Heart left ventricle (tissue), 13 donors: ENCODE results near the gene CACNA1G.

Source experiments
- POLR2A ChIP-seq, 2 donors: fragments of 450-650 bp; IDR thresholded peaks; one replicate each; pipeline ENCODE4 v1.6.1; 2017; ENCODE audit warnings: antibody characterized with exemption in 2 of 2, mild to moderate bottlenecking in 2 of 2, moderate library complexity in 2 of 2
- TF ChIP-seq, protein P1 (sequence below), 12 donors: fragments of 200-600 bp; sonication (generic) in 4 of 12; IDR thresholded peaks; one replicate each; pipeline versions ENCODE4 v1.5.0 to v1.8.0; 2018 to 2022; ENCODE audit warnings: antibody characterized with exemption in 12 of 12, mild to moderate bottlenecking in 5 of 12
- donor health status: ischemic (EF 13 %, LVEDD 7.1; RV severe dilation, severe dysfunction).
- donor health status: DM: no; HTN: yes; CAD: no.
- donor health status: DM: no; HTN: no; CAD: no.
- donor health status: ischemic (EF 25% LVEDD 6.9; RV normal size, moderate dysfunction).
- donor health status: ischemic (EF 25% LVEDD 5.7; RV mildly dilated, moderate dysfunction).
- donor health status: ischemic (EF 35%, LVEDD 5.7; RV mildly dilated, moderate dysfunction).
- donor health status: nonischemic (EF 11% LVEDD 7.7; RV severe dilation, severe dysfunction).
- donor health status: DM: yes; HTN: yes; CAD: no.
- donor health status: PGD.
- donor health status: ischemic (EF 29% LVEDD 5.4; RV normal size, mild dysfunction).
- donor health status: nonischemic (EF 23%, LVEDD 6.1; RV moderate dilation, normal function).

DNA sequence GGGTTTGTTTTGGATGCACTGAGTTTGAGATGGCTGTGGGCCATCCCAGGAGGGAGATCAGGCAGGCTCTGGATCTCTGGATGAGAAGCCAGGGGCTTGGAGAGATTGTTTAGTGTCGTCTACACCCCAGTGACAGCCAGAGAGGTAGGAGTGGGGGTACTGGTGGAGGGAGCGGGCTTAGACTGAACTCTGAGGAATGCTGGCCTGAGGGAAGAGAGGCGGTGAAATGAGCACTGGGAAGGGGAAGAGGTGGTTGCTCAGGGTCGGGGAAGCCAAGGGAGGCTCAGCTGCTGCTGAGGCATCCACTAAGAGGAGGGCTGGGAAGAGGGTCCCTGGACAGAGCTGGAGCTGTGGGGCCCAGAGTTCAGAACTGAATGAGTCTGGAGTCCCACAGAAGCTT, 23.6 kb downstream of the CACNA1G start:
- TF ChIP-seq, protein P1, sequence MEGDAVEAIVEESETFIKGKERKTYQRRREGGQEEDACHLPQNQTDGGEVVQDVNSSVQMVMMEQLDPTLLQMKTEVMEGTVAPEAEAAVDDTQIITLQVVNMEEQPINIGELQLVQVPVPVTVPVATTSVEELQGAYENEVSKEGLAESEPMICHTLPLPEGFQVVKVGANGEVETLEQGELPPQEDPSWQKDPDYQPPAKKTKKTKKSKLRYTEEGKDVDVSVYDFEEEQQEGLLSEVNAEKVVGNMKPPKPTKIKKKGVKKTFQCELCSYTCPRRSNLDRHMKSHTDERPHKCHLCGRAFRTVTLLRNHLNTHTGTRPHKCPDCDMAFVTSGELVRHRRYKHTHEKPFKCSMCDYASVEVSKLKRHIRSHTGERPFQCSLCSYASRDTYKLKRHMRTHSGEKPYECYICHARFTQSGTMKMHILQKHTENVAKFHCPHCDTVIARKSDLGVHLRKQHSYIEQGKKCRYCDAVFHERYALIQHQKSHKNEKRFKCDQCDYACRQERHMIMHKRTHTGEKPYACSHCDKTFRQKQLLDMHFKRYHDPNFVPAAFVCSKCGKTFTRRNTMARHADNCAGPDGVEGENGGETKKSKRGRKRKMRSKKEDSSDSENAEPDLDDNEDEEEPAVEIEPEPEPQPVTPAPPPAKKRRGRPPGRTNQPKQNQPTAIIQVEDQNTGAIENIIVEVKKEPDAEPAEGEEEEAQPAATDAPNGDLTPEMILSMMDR (IDR thresholded peaks at IDR 0.05): no peak
- no peak for TF ChIP-seq POLR2A (IDR thresholded peaks at IDR 0.05)
